HEK293 (cell line): ENCODE data around the gene CTDSPL2.
A peak's percentile ranks its signal among the peaks of the same experiment; 100 is the strongest.

Source experiments
- CTCF ChIA-PET: fragments of 350-600 bp; formaldehyde crosslinking; extraction: SDS; loops from one replicate; lab custom pipeline; 2021; ENCODE audit warnings: antibody characterized with exemption; lab: Yijun Ruan, JAX
- POLR2A ChIA-PET: fragments of 300-600 bp; formaldehyde crosslinking; extraction: SDS; loops from one replicate; lab custom pipeline; 2020; ENCODE audit warnings: antibody characterized with exemption, inconsistent platforms; lab: Yijun Ruan, JAX
- H3K27ac ChIP-seq: fragments of 200-500 bp; sonication (Bioruptor generic); 2 replicates; pipeline ENCODE4 v1.5.1; 2014; ENCODE audit warnings: low read depth, low read length, control low read depth, inconsistent platforms; ENCODE audit errors: extremely low read depth
- H3K36me3 ChIP-seq, 2 experiments: fragments of 200-500 bp in 1 of 2; sonication (Bioruptor generic) in 1 of 2; 1 replicate in 1 of 2; 2 replicates in 1 of 2; pipeline ENCODE4 v1.5.1; 2014 to 2017; ENCODE audit warnings: inconsistent platforms in 2 of 2, low read length in 2 of 2; ENCODE audit not compliant: control insufficient read depth in 2 of 2, insufficient read depth in 1 of 2
- H3K4me1 ChIP-seq: fragments of 200-500 bp; sonication (Bioruptor generic); 2 replicates; pipeline ENCODE4 v1.5.1; 2014; ENCODE audit warnings: mild to moderate bottlenecking, low read length, inconsistent platforms; ENCODE audit not compliant: control insufficient read depth, insufficient read depth
- H3K4me3 ChIP-seq: 2 replicates; pipeline ENCODE4 v1.5.1; 2011; ENCODE audit warnings: low read depth, mild to moderate bottlenecking, control low read depth, low read length, moderate library complexity
- H3K9me3 ChIP-seq: fragments of 200-500 bp; sonication (Bioruptor generic); 2 replicates; pipeline ENCODE4 v1.5.1; 2014; ENCODE audit warnings: low read depth, low read length, inconsistent platforms; ENCODE audit not compliant: control insufficient read depth, insufficient read depth
- GLI2 ChIP-seq: fragments of 450-650 bp; formaldehyde crosslinking; IDR thresholded peaks from 2 replicates; pipeline ENCODE4; 2017; ENCODE audit warnings: missing biosample characterization, missing genetic modification characterization, low read depth, borderline replicate concordance
- GLIS2 ChIP-seq: fragments of 450-650 bp; formaldehyde crosslinking; IDR thresholded peaks from 2 replicates; pipeline ENCODE4 v1.5.1; 2016; ENCODE audit warnings: missing biosample characterization, missing genetic modification characterization
- HOXC10 ChIP-seq: sonication (generic); formaldehyde crosslinking; IDR thresholded peaks from 2 replicates; pipeline ENCODE4 v1.8.1; 2023; ENCODE audit warnings: mild to moderate bottlenecking, missing genetic modification reagents
- KLF10 ChIP-seq: fragments of 450-650 bp; IDR thresholded peaks from 2 replicates; pipeline ENCODE4 v1.5.1; 2018; ENCODE audit warnings: missing biosample characterization, mild to moderate bottlenecking, missing genetic modification characterization
- OVOL3 ChIP-seq: fragments of 450-650 bp; formaldehyde crosslinking; IDR thresholded peaks from 2 replicates; pipeline ENCODE4 v1.5.1; 2016; ENCODE audit warnings: missing biosample characterization, missing genetic modification characterization
- SALL2 ChIP-seq: fragments of 450-650 bp; formaldehyde crosslinking; IDR thresholded peaks from 2 replicates; pipeline ENCODE4 v1.5.0; 2017; ENCODE audit warnings: missing biosample characterization, mild to moderate bottlenecking, missing genetic modification characterization, borderline replicate concordance
- YY1 ChIP-seq: fragments of 450-650 bp; formaldehyde crosslinking; IDR thresholded peaks from 2 replicates; pipeline ENCODE4 v1.5.1; 2018; ENCODE audit warnings: missing biosample characterization, missing genetic modification characterization
- ZBTB11 ChIP-seq: fragments of 450-650 bp; formaldehyde crosslinking; conservative IDR thresholded peaks from 2 replicates; pipeline ENCODE4 v1.5.1; 2016; ENCODE audit warnings: low read depth, missing biosample characterization, missing genetic modification characterization
- ZBTB17 ChIP-seq: fragments of 450-650 bp; formaldehyde crosslinking; IDR thresholded peaks from 2 replicates; pipeline ENCODE4 v1.5.1; 2016; ENCODE audit warnings: missing biosample characterization, missing genetic modification characterization
- ZBTB26 ChIP-seq: fragments of 450-650 bp; formaldehyde crosslinking; optimal IDR thresholded peaks from 2 replicates; pipeline ENCODE3; 2016; ENCODE audit warnings: missing biosample characterization, mild to moderate bottlenecking, missing genetic modification characterization
- ZBTB44 ChIP-seq: fragments of 450-650 bp; IDR thresholded peaks from 2 replicates; pipeline ENCODE4 v1.5.1; 2018; ENCODE audit warnings: missing biosample characterization, mild to moderate bottlenecking, missing genetic modification characterization
- ZEB2 ChIP-seq: fragments of 450-650 bp; formaldehyde crosslinking; IDR thresholded peaks from 2 replicates; pipeline ENCODE4 v1.5.1; 2016; ENCODE audit warnings: missing biosample characterization, missing genetic modification characterization
- ZIC2 ChIP-seq: fragments of 450-650 bp; formaldehyde crosslinking; IDR thresholded peaks from 2 replicates; pipeline ENCODE4 v1.5.1; 2016; ENCODE audit warnings: missing biosample characterization, missing genetic modification characterization
- ZNF121 ChIP-seq: fragments of 450-650 bp; formaldehyde crosslinking; IDR thresholded peaks from 2 replicates; pipeline ENCODE4 v1.5.1; 2016; ENCODE audit warnings: missing biosample characterization, missing genetic modification characterization
- ZNF132 ChIP-seq: fragments of 450-650 bp; formaldehyde crosslinking; IDR thresholded peaks from 2 replicates; pipeline ENCODE4 v1.5.1; 2017; ENCODE audit warnings: missing biosample characterization, missing genetic modification characterization, borderline replicate concordance
- ZNF140 ChIP-seq: fragments of 450-650 bp; formaldehyde crosslinking; IDR thresholded peaks from 2 replicates; pipeline ENCODE4 v1.5.1; 2016; ENCODE audit warnings: missing biosample characterization, missing genetic modification characterization
- ZNF175 ChIP-seq: fragments of 450-650 bp; formaldehyde crosslinking; IDR thresholded peaks from 2 replicates; pipeline ENCODE4 v1.5.1; 2016; ENCODE audit warnings: missing biosample characterization, missing genetic modification characterization
- ZNF211 ChIP-seq: fragments of 450-650 bp; formaldehyde crosslinking; IDR thresholded peaks from 2 replicates; pipeline ENCODE4 v1.5.1; 2016; ENCODE audit warnings: low read depth, missing biosample characterization, missing genetic modification characterization
- ZNF24 ChIP-seq: fragments of 450-650 bp; formaldehyde crosslinking; IDR thresholded peaks from 2 replicates; pipeline ENCODE4 v1.5.1; 2016; ENCODE audit warnings: missing biosample characterization, missing genetic modification characterization
- ZNF354C ChIP-seq: fragments of 450-650 bp; formaldehyde crosslinking; IDR thresholded peaks from 2 replicates; pipeline ENCODE4 v1.5.1; 2016; ENCODE audit warnings: missing biosample characterization, missing genetic modification characterization, low read depth, borderline replicate concordance
- ZNF37A ChIP-seq: fragments of 450-650 bp; IDR thresholded peaks from 2 replicates; pipeline ENCODE4 v1.5.1; 2018; ENCODE audit warnings: missing biosample characterization, missing genetic modification characterization
- ZNF473 ChIP-seq: fragments of 450-650 bp; formaldehyde crosslinking; IDR thresholded peaks from 2 replicates; pipeline ENCODE4 v1.5.1; 2017; ENCODE audit warnings: missing biosample characterization, missing genetic modification characterization
- ZNF561 ChIP-seq: fragments of 450-650 bp; IDR thresholded peaks from 2 replicates; pipeline ENCODE4 v1.5.1; 2018; ENCODE audit warnings: missing biosample characterization, missing genetic modification characterization, borderline replicate concordance
- ZNF580 ChIP-seq: fragments of 450-650 bp; formaldehyde crosslinking; IDR thresholded peaks from 2 replicates; pipeline ENCODE4 v1.5.1; 2016; ENCODE audit warnings: missing biosample characterization, missing genetic modification characterization
- ZNF596 ChIP-seq: fragments of 450-650 bp; IDR thresholded peaks from 2 replicates; pipeline ENCODE4 v1.5.0; 2018; ENCODE audit warnings: missing biosample characterization, mild to moderate bottlenecking, missing genetic modification characterization, moderate library complexity
- ZNF600 ChIP-seq: fragments of 450-650 bp; formaldehyde crosslinking; IDR thresholded peaks from 2 replicates; pipeline ENCODE4 v1.5.1; 2016; ENCODE audit warnings: missing biosample characterization, missing genetic modification characterization
- ZNF610 ChIP-seq: fragments of 450-650 bp; formaldehyde crosslinking; IDR thresholded peaks from 2 replicates; pipeline ENCODE4 v1.5.1; 2016; ENCODE audit warnings: missing biosample characterization, missing genetic modification characterization, borderline replicate concordance
- ZNF624 ChIP-seq: fragments of 450-650 bp; formaldehyde crosslinking; IDR thresholded peaks from 2 replicates; pipeline ENCODE4 v1.5.1; 2017; ENCODE audit warnings: missing biosample characterization, missing genetic modification characterization
- ZNF629 ChIP-seq: fragments of 450-650 bp; formaldehyde crosslinking; IDR thresholded peaks from 2 replicates; pipeline ENCODE4 v1.5.1; 2017; ENCODE audit warnings: missing biosample characterization, missing genetic modification characterization
- ZNF76 ChIP-seq: fragments of 450-650 bp; formaldehyde crosslinking; IDR thresholded peaks from 2 replicates; pipeline ENCODE4; 2016; ENCODE audit warnings: low read depth, missing biosample characterization, missing genetic modification characterization, borderline replicate concordance
- ZNF843 ChIP-seq: fragments of 450-650 bp; formaldehyde crosslinking; IDR thresholded peaks from 2 replicates; pipeline ENCODE4 v1.5.1; 2016; ENCODE audit warnings: missing biosample characterization, missing genetic modification characterization
- ZSCAN30 ChIP-seq: fragments of 450-650 bp; IDR thresholded peaks from 2 replicates; pipeline ENCODE4 v1.5.1; 2018; ENCODE audit warnings: missing biosample characterization, mild to moderate bottlenecking, missing genetic modification characterization, moderate library complexity
- ZXDB ChIP-seq: fragments of 450-650 bp; formaldehyde crosslinking; IDR thresholded peaks from 2 replicates; pipeline ENCODE4 v1.5.1; 2016; ENCODE audit warnings: missing biosample characterization, missing genetic modification characterization

The CTDSPL2 gene

GRCh38 chr15:44426975-44427755 lies at the start of gene CTDSPL2:
Gene CTDSPL2, plus strand, starts transcription at chr15:44427629. Its CDS starts 31,386 bp downstream, at chr15:44459015.
- Histone ChIP-seq H3K4me1 (no peaks in the 10 kb centered on the region), H3K9me3 (no peaks in the 10 kb centered on the region), H3K27ac (peak within 1 kb of the TSS; percentile 89), H3K36me3 (peaks cover 0 to 4% of the 10 kb centered on the region in 2 experiments; a peak in 1 of 3 replicates), H3K4me3 (peak within 1 kb of the TSS; percentile 64)
- ChIA-PET POLR2A (interaction anchor here (0.5 to 3.6 kb wide), 11 partner anchors 9 to 602 kb away, joined by 3 to 34 read pairs (median 4); partner anchors contain the start of genes EIF3J, GOLM2 and MFAP1), CTCF (interaction anchor here (0.6 to 0.9 kb wide), 6 partner anchors 9 to 127 kb away, joined by 3 to 6 read pairs (median 3); no protein-coding TSS in a partner anchor)
- TF ChIP-seq ZNF580 (tag by site-specific recombination), result peak; percentile 88
- peak; percentile 75 for TF ChIP-seq ZBTB26 (tag by site-specific recombination)
- TF ChIP-seq ZIC2 (tag by site-specific recombination), result no peak
- TF ChIP-seq OVOL3, result peak; percentile 88
- TF ChIP-seq YY1, result peak; percentile 82
- 0 out of 2 replicates have a peak, but pooled peaks have one; percentile 82 for TF ChIP-seq ZXDB (tag by site-specific recombination)
- TF ChIP-seq ZBTB44 (tag by site-specific recombination), result no peak
- TF ChIP-seq ZNF624, result no peak
- TF ChIP-seq ZEB2, result peak; percentile 94
- no peak for TF ChIP-seq ZNF175 (tag by site-specific recombination)
- no peak for TF ChIP-seq ZNF354C
- peak; percentile 7 for TF ChIP-seq ZNF629 (tag by site-specific recombination)
- 0 out of 2 replicates have a peak, but pooled peaks have one; percentile 54 for TF ChIP-seq ZNF600
- TF ChIP-seq ZNF76, result peak; percentile 90
- TF ChIP-seq GLI2 (tag by site-specific recombination), result no peak
- TF ChIP-seq ZNF132 (tag by site-specific recombination), result no peak
- no peak for TF ChIP-seq ZNF473 (tag by site-specific recombination)
- TF ChIP-seq ZNF140 (tag by site-specific recombination), result no peak
- peak; percentile 49; the same call in 1 of the 2 replicates for TF ChIP-seq ZNF561
- no peak for TF ChIP-seq ZNF121 (tag by site-specific recombination)
- peak; percentile 86 for TF ChIP-seq GLIS2
- no peak for TF ChIP-seq ZNF37A
- TF ChIP-seq ZNF843, result peak; percentile 22; the same call in 1 of the 2 replicates
- no peak for TF ChIP-seq KLF10 (tag by site-specific recombination)
- TF ChIP-seq ZNF596, result no peak
- no peak for TF ChIP-seq ZNF211 (tag by site-specific recombination)
- TF ChIP-seq SALL2, result no peak
- TF ChIP-seq ZBTB11 (tag by site-specific recombination), result peak; percentile 64
- peak; percentile 70; the same call in 1 of the 2 replicates for TF ChIP-seq ZSCAN30 (tag by site-specific recombination)
- peak; percentile 65 for TF ChIP-seq ZNF610 (tag by site-specific recombination)
- peak; percentile 27; the same call in 1 of the 2 replicates for TF ChIP-seq ZNF24 (tag by site-specific recombination)
- TF ChIP-seq ZBTB17 (tag by site-specific recombination), result peak; percentile 78
- TF ChIP-seq HOXC10 (CRISPR knock-in tag), result no peak
